LNCAP (cell line): Measurements from ENCODE around the gene PTPN3.

Source experiments
- CTCF ChIP-seq: fragments of 450-650 bp; IDR thresholded peaks from 2 replicates; pipeline ENCODE4 v1.5.1; 2017; ENCODE audit warnings: mild to moderate bottlenecking

The PTPN3 gene

GRCh38 chr9:109421026-109421970 is 76.8 kb downstream of the PTPN3 start:
- no peak for TF ChIP-seq CTCF

- TF ChIP-seq CTCF: no peak
Measured at GRCh38 chr9:109419531-109419930, 78.6 kb downstream of the PTPN3 start.

- TF ChIP-seq CTCF: no peak
Measured at GRCh38 chr9:109418827-109419226, 79.3 kb downstream of the PTPN3 start.

GRCh38 chr9:109417585-109418544 is 80.2 kb downstream of the PTPN3 start:
- no peak for TF ChIP-seq CTCF

- no peak for TF ChIP-seq CTCF
Measured at GRCh38 chr9:109417054-109417453, 81.1 kb downstream of the PTPN3 start.

- no peak for TF ChIP-seq CTCF
Measured at GRCh38 chr9:109416135-109416706, 81.9 kb downstream of the PTPN3 start.

- TF ChIP-seq CTCF: no peak
Measured at GRCh38 chr9:109414125-109414785, 83.9 kb downstream of the PTPN3 start.
